ENCODE data around the gene ATXN1.

Gene ATXN1

GRCh38 chr6:16760516-16761470 is at the start of gene ATXN1:
Gene ATXN1 (minus strand): TSS chr6:16761460.
- TF ChIP-seq, protein P1, sequence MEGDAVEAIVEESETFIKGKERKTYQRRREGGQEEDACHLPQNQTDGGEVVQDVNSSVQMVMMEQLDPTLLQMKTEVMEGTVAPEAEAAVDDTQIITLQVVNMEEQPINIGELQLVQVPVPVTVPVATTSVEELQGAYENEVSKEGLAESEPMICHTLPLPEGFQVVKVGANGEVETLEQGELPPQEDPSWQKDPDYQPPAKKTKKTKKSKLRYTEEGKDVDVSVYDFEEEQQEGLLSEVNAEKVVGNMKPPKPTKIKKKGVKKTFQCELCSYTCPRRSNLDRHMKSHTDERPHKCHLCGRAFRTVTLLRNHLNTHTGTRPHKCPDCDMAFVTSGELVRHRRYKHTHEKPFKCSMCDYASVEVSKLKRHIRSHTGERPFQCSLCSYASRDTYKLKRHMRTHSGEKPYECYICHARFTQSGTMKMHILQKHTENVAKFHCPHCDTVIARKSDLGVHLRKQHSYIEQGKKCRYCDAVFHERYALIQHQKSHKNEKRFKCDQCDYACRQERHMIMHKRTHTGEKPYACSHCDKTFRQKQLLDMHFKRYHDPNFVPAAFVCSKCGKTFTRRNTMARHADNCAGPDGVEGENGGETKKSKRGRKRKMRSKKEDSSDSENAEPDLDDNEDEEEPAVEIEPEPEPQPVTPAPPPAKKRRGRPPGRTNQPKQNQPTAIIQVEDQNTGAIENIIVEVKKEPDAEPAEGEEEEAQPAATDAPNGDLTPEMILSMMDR (conservative IDR thresholded peaks at IDR 0.05; ENCODE audit: low read depth, low read length), result no peak
- peak within 1 kb of the TSS; percentile 88 for H3K4me3 ChIP-seq (ENCODE audit: low read length)
- DNase-seq (ENCODE audit: low read depth), result peak; percentile 38

- DNase-seq (ENCODE audit: low read depth), result no peak
- no peak overlapping the region for H3K4me3 ChIP-seq (ENCODE audit: low read length)
- TF ChIP-seq, protein P1 (conservative IDR thresholded peaks at IDR 0.05; ENCODE audit: low read depth, low read length), result no peak
These were observed 49.2 kb upstream of the ATXN1 start for GRCh38 chr6:16810411-16810810.

- DNase-seq (ENCODE audit: low read depth), result no peak
- no peak overlapping the region for H3K4me3 ChIP-seq (ENCODE audit: low read length)
- TF ChIP-seq, protein P1 (conservative IDR thresholded peaks at IDR 0.05; ENCODE audit: low read depth, low read length), result no peak
These were observed 48.6 kb upstream of the ATXN1 start for GRCh38 chr6:16809753-16810358.

GRCh38 chr6:16807956-16808355 is 46.7 kb upstream of the ATXN1 start:
- TF ChIP-seq, protein P1 (conservative IDR thresholded peaks at IDR 0.05; ENCODE audit: low read depth, low read length), result no peak

DNA sequence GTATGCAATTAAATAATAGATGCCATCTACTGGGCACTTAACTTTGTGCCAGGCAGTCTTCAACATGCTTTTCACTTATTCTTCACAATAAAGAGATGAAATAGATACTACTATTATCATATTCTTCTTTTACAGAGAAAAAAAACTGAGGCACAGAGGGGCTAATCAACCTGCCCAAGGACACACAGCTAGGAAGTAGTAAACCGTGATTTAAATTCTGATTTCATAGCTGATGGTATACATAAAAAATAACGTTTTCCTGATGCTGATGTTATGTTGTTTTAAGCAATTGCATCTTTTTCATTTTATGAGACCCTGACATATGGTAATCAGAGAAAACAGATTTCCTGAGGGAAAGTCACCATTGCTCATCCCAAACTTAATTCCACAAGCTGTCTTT is 45.1 kb upstream of the ATXN1 start:
- TF ChIP-seq, protein P1 (conservative IDR thresholded peaks at IDR 0.05; ENCODE audit: low read depth, low read length), result no peak
- DNase-seq (ENCODE audit: low read depth), result no peak
- no peak overlapping the region for H3K4me3 ChIP-seq (ENCODE audit: low read length)

More at GRCh38 chr6:16807956-16808355, 46.7 kb upstream of the ATXN1 start:
- no peak overlapping the region for H3K4me3 ChIP-seq (ENCODE audit: low read length)
- DNase-seq (ENCODE audit: low read depth), result no peak

- DNase-seq (ENCODE audit: low read depth), result no peak
- H3K4me3 ChIP-seq (ENCODE audit: low read length), result no peak overlapping the region
- TF ChIP-seq, protein P1 (conservative IDR thresholded peaks at IDR 0.05; ENCODE audit: low read depth, low read length), result no peak
These were observed 44.1 kb upstream of the ATXN1 start for GRCh38 chr6:16805243-16805950.
